ENCODE data around the gene PMPCA. TPM values are rescaled to one million over a fixed set of nuclear protein-coding genes. Genes with fewer than 3 reads are reported as not detected.
"Not testable (repeated sequence)": the region's sequence is repeated elsewhere in the genome, so short reads cannot be mapped to it uniquely, and the experiment has no call there.

PMPCA gene
- total RNA-seq, 1 donor from 2014 or later, result 51.2 TPM

DNA sequence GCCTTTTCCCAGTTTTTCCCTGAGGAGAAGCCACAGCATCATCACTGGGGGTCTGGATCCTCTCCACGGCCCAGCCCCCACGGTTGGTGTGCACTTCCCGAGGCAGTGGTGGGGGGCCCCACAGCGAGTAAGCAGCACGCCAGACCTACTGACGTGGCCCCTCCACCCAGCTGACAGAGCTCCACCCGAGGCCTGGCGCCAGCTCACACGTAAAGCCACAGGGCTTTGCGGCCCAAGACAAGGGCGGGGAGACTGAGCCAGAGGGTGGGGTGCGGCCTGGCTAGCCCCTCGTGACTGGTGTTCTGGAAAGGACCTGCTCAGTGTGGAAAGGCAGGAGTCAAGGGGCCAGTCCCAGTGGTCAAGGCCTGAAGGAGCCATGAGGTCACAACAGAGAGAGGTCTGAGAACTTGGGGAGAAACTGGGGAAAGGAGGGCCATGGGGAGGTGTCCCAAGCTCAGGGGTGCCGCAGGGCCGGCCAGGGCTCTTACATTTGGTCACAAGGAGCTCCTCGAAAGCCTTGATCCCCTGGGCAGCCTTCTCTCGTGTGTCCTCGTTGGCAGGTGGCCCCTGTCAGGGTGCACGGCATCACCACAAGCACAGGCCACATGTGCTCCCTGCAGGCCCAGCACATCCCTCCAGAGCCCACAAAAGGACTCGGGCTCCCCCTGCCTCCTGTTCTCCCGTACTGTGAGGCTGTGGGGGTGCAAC lies 16.0 kb upstream of the PMPCA start:
- DNase-seq (ENCODE audit: low spot score), result no peak

GRCh38 chr9:136395020-136395340 lies 15.5 kb upstream of the PMPCA start:
- no peak for DNase-seq (ENCODE audit: low spot score)

GRCh38 chr9:136395345-136396218 lies 14.9 kb upstream of the PMPCA start:
- no peak for DNase-seq (ENCODE audit: low spot score)

DNA sequence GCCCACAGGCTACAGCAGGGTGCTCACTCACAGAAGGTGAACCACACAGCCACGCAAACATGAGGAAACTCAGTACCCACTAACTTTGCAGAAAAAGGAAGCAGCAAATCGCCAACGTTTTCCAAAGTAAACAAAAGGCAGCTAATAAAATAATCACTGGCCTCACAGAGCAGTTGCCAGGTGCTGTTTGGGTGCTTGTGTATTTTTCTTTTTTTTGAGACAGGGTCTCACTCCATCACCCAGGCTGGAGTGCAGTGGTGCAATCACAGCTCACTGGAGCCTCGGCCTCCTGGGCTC lies 14.3 kb upstream of the PMPCA start:
- DNase-seq (ENCODE audit: low spot score), result no peak

DNA sequence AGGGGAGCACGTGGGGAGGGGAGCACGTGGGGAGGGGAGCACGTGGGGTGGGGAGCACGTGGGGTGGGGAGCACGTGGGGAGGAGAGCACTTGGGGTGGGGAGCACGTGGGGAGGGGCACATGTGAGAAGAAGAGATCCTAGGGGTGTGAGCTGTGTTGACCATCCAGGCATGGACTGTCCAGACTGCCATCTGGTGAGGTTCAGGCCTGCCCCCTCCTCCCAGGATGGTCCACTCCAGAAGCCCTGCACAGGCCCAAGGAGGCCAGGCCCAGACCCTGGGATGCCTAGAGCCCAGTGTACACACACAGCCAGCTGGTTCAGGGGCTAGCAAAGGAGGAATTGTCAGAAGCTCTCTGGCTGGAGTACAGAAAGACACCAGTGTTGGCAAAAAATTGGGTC lies 12.8 kb upstream of the PMPCA start:
- DNase-seq (ENCODE audit: low spot score), result no peak

GRCh38 chr9:136398286-136398685 lies 12.2 kb upstream of the PMPCA start:
- no peak for DNase-seq (ENCODE audit: low spot score)

GRCh38 chr9:136399176-136400037 lies 11.1 kb upstream of the PMPCA start:
- DNase-seq (ENCODE audit: low spot score), result no peak

GRCh38 chr9:136400038-136400834 lies 10.2 kb upstream of the PMPCA start, which contains the start of gene SNAPC4:
Gene SNAPC4 (minus strand): TSS chr9:136400170. CDS start chr9:136398428, 1,742 bp downstream.
- DNase-seq (ENCODE audit: low spot score), result peak; percentile 83

- DNase-seq (ENCODE audit: low spot score), result no peak
Observed at GRCh38 chr9:136401173-136401922, 9.1 kb upstream of the PMPCA start.

DNA sequence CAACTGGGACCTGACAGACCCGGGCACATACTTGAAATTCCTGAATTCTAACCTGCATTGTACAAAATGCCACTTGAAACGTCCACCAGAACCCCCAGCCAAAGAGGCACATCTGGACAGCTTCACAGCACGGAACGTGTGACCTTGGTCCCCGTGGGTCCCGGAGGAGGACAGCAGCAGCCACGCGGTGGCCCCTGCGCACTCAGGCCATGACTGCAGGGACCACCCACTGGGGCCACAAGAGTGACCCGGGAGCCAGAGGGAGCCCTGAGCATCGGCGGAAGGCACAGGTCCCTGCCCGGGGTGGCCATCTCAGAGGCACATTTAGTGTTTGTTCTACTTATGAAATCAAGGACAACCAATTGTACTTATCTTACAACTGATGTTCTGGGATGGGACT lies 8.4 kb upstream of the PMPCA start:
- DNase-seq (ENCODE audit: low spot score), result no peak

GRCh38 chr9:136403538-136403914 lies 6.9 kb upstream of the PMPCA start:
- no peak for DNase-seq (ENCODE audit: low spot score)

- DNase-seq (ENCODE audit: low spot score), result no peak
Observed at GRCh38 chr9:136403915-136404800, 6.3 kb upstream of the PMPCA start.

DNA sequence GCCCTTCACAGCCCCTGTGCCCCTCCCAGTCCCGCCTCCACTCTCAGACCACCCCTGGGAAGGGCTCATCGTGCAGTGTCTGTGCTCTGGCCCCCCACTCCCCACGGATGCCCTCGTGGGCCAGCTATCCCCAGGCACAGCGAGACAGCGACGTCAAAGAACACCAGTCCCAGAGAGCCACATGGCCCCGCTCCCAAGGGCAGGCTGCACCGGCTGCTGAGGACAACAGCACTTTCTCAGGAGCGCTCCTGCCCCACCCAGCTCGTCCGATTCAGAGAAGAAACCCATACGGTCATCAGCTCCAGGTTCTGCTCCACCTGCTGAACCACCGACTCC lies 5.7 kb upstream of the PMPCA start:
- DNase-seq (ENCODE audit: low spot score), result no peak

DNA sequence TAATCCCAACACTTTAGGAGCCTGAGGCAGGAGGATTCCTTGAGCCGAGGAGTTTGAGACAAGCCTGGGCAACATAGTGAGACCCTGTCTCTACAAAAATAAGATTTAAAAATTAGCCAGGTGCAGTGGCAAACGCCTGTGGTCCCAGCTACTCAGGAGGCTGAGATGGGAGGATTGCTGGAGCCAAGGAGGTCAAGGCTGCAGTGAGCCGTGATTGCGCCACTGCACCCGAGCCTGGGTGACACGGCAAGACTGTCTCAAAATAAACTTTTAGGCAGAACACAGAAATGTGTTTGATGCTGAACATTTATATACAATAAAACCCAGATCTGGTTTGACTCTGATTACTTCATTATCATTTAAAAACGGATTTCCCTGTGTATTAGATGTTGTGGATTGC lies 5.0 kb upstream of the PMPCA start:
- no peak for DNase-seq (ENCODE audit: low spot score)

DNA sequence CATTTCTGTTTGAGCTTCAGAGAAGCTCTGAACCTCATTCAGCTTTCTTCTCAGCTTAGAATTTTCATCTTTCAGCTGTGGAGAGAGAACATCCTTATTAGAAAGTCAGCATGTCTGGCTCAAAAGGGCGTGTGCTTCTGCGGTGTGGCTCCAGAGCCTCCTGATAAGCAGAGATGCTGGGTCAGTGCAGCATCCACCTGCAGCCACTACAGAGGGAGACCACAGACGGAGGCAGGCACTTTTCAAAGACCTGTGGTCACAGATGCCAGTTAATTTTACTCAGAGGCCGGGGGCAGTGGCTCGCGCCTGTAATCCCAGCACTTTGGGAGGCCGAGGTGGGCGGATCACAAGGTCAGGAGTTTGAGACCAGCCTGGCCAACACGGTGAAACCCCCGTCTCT lies 4.6 kb upstream of the PMPCA start:
- not testable (repeated sequence) for DNase-seq (ENCODE audit: low spot score)

DNA sequence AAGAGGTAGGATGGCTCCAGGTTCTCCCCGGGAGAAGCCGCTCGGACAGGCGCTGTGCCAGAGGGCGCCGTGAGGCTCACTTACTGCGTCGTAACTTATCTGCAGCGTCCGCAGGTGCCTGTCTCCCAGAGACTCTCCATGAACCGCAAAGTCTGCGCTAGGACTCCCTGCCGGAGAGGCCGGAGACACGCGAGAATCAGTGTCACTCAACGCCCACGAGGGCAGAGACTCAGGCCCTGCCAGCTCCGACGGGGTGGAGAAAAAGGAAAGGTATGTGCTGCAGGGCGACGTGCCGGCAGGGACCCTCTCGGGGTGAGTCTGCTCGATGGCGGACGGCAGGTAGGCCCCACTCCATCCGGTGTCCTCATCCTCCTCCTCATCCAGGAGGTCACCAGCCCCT lies 3.4 kb upstream of the PMPCA start:
- DNase-seq (ENCODE audit: low spot score), result not testable (repeated sequence)

DNA sequence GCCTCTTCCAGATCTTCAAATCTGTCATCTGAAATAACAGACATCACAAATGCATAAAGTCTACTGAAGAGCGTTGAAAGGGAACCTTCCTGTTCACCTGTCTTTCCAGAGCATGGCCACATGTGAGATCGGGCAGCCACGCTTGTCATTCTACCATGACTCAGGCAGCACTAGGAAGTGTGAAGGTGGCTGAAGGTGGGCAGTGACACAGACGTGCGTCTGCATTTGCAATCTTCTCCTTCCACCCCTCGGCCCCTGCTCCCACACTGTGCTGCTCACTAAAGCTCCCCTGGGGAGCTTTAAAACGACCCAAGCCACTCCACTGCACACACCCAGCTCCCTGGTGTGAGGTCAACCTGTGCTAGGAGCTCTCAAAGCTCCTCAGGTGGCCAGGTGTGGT lies 2.5 kb upstream of the PMPCA start:
- no peak for DNase-seq (ENCODE audit: low spot score)

DNA sequence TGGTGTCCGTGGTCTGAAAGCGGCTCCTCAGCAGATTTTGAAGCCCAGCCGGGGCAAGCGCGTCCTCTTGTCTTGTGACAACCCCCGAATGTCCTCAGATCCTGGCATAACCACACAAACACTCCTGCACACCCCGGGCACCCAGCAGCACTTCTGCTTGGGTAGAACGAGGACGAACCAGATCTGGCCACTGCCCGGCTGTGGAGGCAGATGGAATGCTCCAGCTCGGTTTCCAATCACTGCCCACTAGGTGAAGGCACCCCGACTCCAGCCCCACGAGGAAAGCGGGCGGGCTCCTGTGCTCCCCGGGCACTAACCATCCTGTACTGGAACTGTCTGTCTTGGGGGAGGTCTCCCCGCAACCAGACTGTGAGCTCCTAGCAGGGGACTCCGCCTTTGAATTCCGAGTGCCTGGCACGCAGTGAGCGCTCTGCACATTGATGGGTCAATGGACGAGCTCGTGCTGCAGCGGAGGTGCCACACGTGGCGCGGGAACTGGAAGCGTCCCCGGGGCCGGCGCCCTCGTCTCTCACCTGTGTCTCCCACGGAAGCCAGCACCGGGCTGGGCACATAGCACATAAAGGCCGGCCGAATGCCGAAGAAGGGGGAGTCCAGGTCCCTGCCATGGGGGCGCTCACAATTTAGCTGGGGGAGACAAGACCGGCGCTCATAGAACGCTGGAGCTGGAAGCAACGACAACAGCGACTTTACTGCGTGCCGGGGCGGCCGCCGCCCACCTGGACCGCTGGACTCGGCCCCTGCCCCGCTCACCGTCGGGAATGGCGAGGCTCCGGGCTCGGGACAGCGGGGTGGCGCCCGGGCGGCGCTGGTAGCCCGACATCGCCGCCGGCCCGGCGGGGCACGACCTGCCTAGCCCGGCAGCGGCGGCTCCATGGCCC lies 652 bp upstream of the PMPCA start:
- DNase-seq (ENCODE audit: low spot score), result no peak

- no peak for DNase-seq (ENCODE audit: low spot score)
Observed at GRCh38 chr9:136411378-136411777, 920 bp downstream of the PMPCA start.

All from ureter (tissue), 1 donor.